HepG2 (cell line): ENCODE measurements around the gene DUS3L. TPM values are rescaled to one million over a fixed set of nuclear protein-coding genes. Genes with fewer than 3 reads are reported as not detected.

Experiments
- ARNT ChIP-seq: fragments of 450-650 bp; IDR thresholded peaks from 2 replicates; pipeline ENCODE4 v1.6.1; 2017
- BHLHE40 ChIP-seq: IDR thresholded peaks from 2 replicates; pipeline ENCODE4 v1.6.1; 2011; ENCODE audit warnings: low read length, improper control_type of control experiment
- E2F1 ChIP-seq: sonication (generic); formaldehyde crosslinking; IDR thresholded peaks from 2 replicates; pipeline ENCODE4 v1.5.0; 2020; ENCODE audit warnings: missing genetic modification reagents
- GFI1 ChIP-seq: sonication (generic); formaldehyde crosslinking; IDR thresholded peaks from 2 replicates; pipeline ENCODE4 v1.5.0; 2020; ENCODE audit warnings: missing genetic modification reagents, mild to moderate bottlenecking, borderline replicate concordance
- HNRNPUL1 ChIP-seq: fragments of 200-400 bp; formaldehyde crosslinking; IDR thresholded peaks from 2 replicates; pipeline ENCODE4 v1.6.1; 2017; ENCODE audit warnings: low read depth, mild to moderate bottlenecking, low read length, moderate library complexity
- HOXA5 ChIP-seq: sonication (generic); formaldehyde crosslinking; IDR thresholded peaks from 2 replicates; pipeline ENCODE4 v1.4.0; 2020; ENCODE audit warnings: missing genetic modification reagents
- KLF9 ChIP-seq: IDR thresholded peaks from 2 replicates; pipeline ENCODE4 v1.6.1; 2016; ENCODE audit warnings: low read depth
- MTF2 ChIP-seq: sonication (generic); formaldehyde crosslinking; IDR thresholded peaks from 2 replicates; pipeline ENCODE4 v1.5.0; 2020; ENCODE audit warnings: missing genetic modification reagents, borderline replicate concordance
- NCOA1 ChIP-seq: sonication (generic); formaldehyde crosslinking; IDR thresholded peaks from 2 replicates; pipeline ENCODE4 v1.9.0; 2021; ENCODE audit warnings: missing genetic modification reagents
- PBX3 ChIP-seq: sonication (generic); formaldehyde crosslinking; IDR thresholded peaks from 2 replicates; pipeline ENCODE4 v1.8.1; 2023; ENCODE audit warnings: missing genetic modification reagents, inconsistent platforms, borderline replicate concordance
- PHF8 ChIP-seq: sonication (generic); formaldehyde crosslinking; IDR thresholded peaks from 2 replicates; pipeline ENCODE4 v1.5.0; 2020; ENCODE audit warnings: missing genetic modification reagents
- SMC3 ChIP-seq: IDR thresholded peaks from 2 replicates; pipeline ENCODE4 v1.6.1; 2011; ENCODE audit warnings: low read length, improper control_type of control experiment
- SRSF1 ChIP-seq: fragments of 200-400 bp; formaldehyde crosslinking; optimal IDR thresholded peaks from 2 replicates; pipeline ENCODE3; 2017; ENCODE audit warnings: mild to moderate bottlenecking, low read depth, low read length, moderate library complexity
- ZBTB1 ChIP-seq: sonication (generic); formaldehyde crosslinking; IDR thresholded peaks from 2 replicates; pipeline ENCODE4 v1.4.0; 2020; ENCODE audit warnings: missing genetic modification reagents, borderline replicate concordance
- ZFP1 ChIP-seq: IDR thresholded peaks from 2 replicates; pipeline ENCODE4 v1.6.1; 2016
- ZNF232 ChIP-seq: sonication (generic); formaldehyde crosslinking; IDR thresholded peaks from 2 replicates; pipeline ENCODE4 v1.4.0; 2020; ENCODE audit warnings: missing genetic modification reagents, borderline replicate concordance
- ZNF317 ChIP-seq: sonication (generic); formaldehyde crosslinking; IDR thresholded peaks from 2 replicates; pipeline ENCODE4 v1.5.0; 2020; ENCODE audit warnings: mild to moderate bottlenecking, missing genetic modification reagents
- ZNF367 ChIP-seq: sonication (generic); formaldehyde crosslinking; IDR thresholded peaks from 2 replicates; pipeline ENCODE4 v1.4.0; 2020; ENCODE audit warnings: missing genetic modification reagents, borderline replicate concordance
- ZNF382 ChIP-seq: sonication (generic); formaldehyde crosslinking; IDR thresholded peaks from 2 replicates; pipeline ENCODE4 v1.5.0; 2020; ENCODE audit warnings: missing genetic modification reagents, mild to moderate bottlenecking, borderline replicate concordance
- ZNF431 ChIP-seq: sonication (generic); formaldehyde crosslinking; IDR thresholded peaks from 2 replicates; pipeline ENCODE4 v1.9.0; 2022; ENCODE audit warnings: missing genetic modification reagents, low read depth, mild to moderate bottlenecking, borderline replicate concordance
- ZNF496 ChIP-seq: sonication (generic); formaldehyde crosslinking; IDR thresholded peaks from 2 replicates; pipeline ENCODE4 v1.8.1; 2023; ENCODE audit warnings: mild to moderate bottlenecking, moderate library complexity, missing genetic modification reagents; ENCODE audit not compliant: insufficient replicate concordance
- ZNF616 ChIP-seq: sonication (generic); formaldehyde crosslinking; IDR thresholded peaks from 2 replicates; pipeline ENCODE4 v1.5.0; 2020; ENCODE audit warnings: low read depth, mild to moderate bottlenecking, missing genetic modification reagents
- polyA plus RNA-seq, 8 experiments: library from polyadenylated mRNA; depleted of rRNA in 3 of 8; stranded (reverse) in 7 of 8; unstranded in 1 of 8; fragments of >200 nt; fragmentation: Illumina TruSeq in 4 of 8; extraction: Trizol in 4 of 8; gene quantifications; 2 replicates each; pipeline versions ENCODE4 v1.2.1 to v1.2.3, GENCODE V29; 2011 to 2016; ENCODE audit warnings: low read depth in 4 of 8, missing spikeins in 1 of 8, mixed read lengths in 1 of 8; ENCODE audit not compliant: insufficient read depth in 1 of 8
- total RNA-seq, 5 experiments: library from RNA; depleted of rRNA; stranded (reverse); fragments of >200 nt; fragmentation: Illumina TruSeq; extraction: Trizol; gene quantifications; 2 replicates each; pipeline ENCODE4 v1.2.3, GENCODE V29; 2016; ENCODE audit warnings: low read depth in 1 of 5
- TF ChIP-seq, protein P1 (sequence below): IDR thresholded peaks from 2 replicates; pipeline ENCODE4 v1.4.0; 2020; ENCODE audit warnings: mild to moderate bottlenecking, missing genetic modification reagents

The DUS3L gene
- total and polyA plus RNA-seq, 2 of the 13 experiments (the other 11 are each of a cell fraction or from before 2014, with no cell fraction given): 13.3 to 25.1 TPM

DNA sequence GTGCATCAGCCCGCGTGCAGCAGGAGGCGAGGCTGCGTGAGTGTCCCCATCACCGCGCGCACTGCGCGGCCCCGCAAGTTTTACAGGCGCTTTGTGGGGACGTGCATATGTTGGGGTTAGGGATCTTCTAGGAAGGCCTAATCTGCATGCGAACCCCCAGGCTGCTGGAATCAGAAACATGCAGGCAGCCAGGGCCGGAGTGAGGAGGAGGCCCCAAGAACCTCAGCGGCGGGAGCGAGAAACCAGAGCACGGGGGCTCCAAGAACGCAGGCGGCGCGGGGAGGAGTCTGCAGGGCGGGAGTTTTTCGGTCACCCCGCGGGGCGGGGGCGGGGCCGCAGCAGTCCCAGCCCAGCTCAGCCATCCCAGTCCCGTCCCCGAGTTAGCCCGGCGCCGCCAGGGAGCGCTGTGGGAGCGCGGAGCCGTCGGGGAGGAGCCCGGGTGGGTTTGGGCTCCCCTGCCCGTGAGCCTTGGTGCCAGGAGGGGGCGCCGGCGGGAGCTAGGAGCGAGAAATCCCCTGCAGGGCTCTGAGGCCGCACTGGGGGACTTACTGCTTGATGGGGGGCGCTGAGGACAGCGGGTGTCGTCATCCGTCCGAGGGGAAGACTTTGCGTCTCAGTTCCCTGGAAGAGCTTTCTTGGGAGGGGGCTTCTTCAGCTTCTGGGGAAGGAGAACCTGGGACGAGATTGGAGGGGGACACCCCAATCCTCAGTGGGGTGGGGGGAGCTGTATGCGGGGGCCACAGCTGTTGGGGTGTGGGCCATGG is 13.0 kb upstream of the DUS3L start (continued):
- TF ChIP-seq, protein P1, sequence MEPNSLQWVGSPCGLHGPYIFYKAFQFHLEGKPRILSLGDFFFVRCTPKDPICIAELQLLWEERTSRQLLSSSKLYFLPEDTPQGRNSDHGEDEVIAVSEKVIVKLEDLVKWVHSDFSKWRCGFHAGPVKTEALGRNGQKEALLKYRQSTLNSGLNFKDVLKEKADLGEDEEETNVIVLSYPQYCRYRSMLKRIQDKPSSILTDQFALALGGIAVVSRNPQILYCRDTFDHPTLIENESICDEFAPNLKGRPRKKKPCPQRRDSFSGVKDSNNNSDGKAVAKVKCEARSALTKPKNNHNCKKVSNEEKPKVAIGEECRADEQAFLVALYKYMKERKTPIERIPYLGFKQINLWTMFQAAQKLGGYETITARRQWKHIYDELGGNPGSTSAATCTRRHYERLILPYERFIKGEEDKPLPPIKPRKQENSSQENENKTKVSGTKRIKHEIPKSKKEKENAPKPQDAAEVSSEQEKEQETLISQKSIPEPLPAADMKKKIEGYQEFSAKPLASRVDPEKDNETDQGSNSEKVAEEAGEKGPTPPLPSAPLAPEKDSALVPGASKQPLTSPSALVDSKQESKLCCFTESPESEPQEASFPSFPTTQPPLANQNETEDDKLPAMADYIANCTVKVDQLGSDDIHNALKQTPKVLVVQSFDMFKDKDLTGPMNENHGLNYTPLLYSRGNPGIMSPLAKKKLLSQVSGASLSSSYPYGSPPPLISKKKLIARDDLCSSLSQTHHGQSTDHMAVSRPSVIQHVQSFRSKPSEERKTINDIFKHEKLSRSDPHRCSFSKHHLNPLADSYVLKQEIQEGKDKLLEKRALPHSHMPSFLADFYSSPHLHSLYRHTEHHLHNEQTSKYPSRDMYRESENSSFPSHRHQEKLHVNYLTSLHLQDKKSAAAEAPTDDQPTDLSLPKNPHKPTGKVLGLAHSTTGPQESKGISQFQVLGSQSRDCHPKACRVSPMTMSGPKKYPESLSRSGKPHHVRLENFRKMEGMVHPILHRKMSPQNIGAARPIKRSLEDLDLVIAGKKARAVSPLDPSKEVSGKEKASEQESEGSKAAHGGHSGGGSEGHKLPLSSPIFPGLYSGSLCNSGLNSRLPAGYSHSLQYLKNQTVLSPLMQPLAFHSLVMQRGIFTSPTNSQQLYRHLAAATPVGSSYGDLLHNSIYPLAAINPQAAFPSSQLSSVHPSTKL: peak; percentile 60; the same call in 1 of the 2 replicates
- TF ChIP-seq ARNT: no peak
- no peak for TF ChIP-seq PBX3
- no peak for TF ChIP-seq ZNF496 (CRISPR knock-in tag)
- 0 out of 2 replicates have a peak, but pooled peaks have one; percentile 58 for TF ChIP-seq E2F1 (CRISPR knock-in tag)
- no peak for TF ChIP-seq GFI1
- peak; percentile 59; the same call in 1 of the 2 replicates for TF ChIP-seq ZNF616
- TF ChIP-seq HNRNPUL1: no peak
- TF ChIP-seq ZNF367 (CRISPR knock-in tag): no peak
- no peak for TF ChIP-seq ZNF382
- TF ChIP-seq SRSF1: no peak
- TF ChIP-seq HOXA5 (CRISPR knock-in tag): peak; percentile 39; the same call in 1 of the 2 replicates
- 0 out of 2 replicates have a peak, but pooled peaks have one; percentile 45 for TF ChIP-seq ZNF317 (CRISPR knock-in tag)
- no peak for TF ChIP-seq KLF9 (CRISPR knock-in tag)
- TF ChIP-seq ZFP1 (CRISPR knock-in tag): no peak
- no peak for TF ChIP-seq ZNF431 (CRISPR knock-in tag)
- peak; percentile 50; the same call in 1 of the 2 replicates for TF ChIP-seq PHF8
- peak; percentile 88; the same call in 1 of the 2 replicates for TF ChIP-seq BHLHE40
- no peak for TF ChIP-seq NCOA1 (CRISPR knock-in tag)
- TF ChIP-seq MTF2 (CRISPR knock-in tag): no peak
- peak; percentile 59; the same call in 1 of the 2 replicates for TF ChIP-seq SMC3
- no peak for TF ChIP-seq ZNF232 (CRISPR knock-in tag)
- 0 out of 2 replicates have a peak, but pooled peaks have one; percentile 63 for TF ChIP-seq ZBTB1 (CRISPR knock-in tag)
